ENCODE data around the gene BTNL3.

DNA sequence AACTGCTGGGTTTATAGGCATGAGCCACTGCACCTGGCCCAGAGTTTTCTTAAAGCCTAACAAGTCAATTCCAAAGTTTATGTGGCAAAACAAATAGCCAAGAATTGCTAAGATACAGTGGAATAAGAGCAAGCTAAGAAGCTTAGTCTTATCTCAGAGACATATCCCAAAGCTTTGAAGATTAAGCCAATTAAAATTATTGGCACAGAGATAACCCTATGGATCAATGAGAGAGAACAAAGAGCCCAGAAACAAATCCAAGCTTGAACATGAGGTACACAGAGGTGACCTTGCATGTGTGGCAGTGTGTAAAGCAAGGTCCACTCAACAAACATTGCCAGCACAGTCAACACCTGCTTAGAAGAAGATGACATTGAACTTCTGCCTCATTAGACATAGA is 13.3 kb downstream of the BTNL3 start:
- TF ChIP-seq, protein P1, sequence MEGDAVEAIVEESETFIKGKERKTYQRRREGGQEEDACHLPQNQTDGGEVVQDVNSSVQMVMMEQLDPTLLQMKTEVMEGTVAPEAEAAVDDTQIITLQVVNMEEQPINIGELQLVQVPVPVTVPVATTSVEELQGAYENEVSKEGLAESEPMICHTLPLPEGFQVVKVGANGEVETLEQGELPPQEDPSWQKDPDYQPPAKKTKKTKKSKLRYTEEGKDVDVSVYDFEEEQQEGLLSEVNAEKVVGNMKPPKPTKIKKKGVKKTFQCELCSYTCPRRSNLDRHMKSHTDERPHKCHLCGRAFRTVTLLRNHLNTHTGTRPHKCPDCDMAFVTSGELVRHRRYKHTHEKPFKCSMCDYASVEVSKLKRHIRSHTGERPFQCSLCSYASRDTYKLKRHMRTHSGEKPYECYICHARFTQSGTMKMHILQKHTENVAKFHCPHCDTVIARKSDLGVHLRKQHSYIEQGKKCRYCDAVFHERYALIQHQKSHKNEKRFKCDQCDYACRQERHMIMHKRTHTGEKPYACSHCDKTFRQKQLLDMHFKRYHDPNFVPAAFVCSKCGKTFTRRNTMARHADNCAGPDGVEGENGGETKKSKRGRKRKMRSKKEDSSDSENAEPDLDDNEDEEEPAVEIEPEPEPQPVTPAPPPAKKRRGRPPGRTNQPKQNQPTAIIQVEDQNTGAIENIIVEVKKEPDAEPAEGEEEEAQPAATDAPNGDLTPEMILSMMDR (IDR thresholded peaks at IDR 0.05; ENCODE audit: low read depth, low read length, missing input control), result no peak
- TF ChIP-seq, protein P2, sequence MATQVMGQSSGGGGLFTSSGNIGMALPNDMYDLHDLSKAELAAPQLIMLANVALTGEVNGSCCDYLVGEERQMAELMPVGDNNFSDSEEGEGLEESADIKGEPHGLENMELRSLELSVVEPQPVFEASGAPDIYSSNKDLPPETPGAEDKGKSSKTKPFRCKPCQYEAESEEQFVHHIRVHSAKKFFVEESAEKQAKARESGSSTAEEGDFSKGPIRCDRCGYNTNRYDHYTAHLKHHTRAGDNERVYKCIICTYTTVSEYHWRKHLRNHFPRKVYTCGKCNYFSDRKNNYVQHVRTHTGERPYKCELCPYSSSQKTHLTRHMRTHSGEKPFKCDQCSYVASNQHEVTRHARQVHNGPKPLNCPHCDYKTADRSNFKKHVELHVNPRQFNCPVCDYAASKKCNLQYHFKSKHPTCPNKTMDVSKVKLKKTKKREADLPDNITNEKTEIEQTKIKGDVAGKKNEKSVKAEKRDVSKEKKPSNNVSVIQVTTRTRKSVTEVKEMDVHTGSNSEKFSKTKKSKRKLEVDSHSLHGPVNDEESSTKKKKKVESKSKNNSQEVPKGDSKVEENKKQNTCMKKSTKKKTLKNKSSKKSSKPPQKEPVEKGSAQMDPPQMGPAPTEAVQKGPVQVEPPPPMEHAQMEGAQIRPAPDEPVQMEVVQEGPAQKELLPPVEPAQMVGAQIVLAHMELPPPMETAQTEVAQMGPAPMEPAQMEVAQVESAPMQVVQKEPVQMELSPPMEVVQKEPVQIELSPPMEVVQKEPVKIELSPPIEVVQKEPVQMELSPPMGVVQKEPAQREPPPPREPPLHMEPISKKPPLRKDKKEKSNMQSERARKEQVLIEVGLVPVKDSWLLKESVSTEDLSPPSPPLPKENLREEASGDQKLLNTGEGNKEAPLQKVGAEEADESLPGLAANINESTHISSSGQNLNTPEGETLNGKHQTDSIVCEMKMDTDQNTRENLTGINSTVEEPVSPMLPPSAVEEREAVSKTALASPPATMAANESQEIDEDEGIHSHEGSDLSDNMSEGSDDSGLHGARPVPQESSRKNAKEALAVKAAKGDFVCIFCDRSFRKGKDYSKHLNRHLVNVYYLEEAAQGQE (IDR thresholded peaks at IDR 0.05), result no peak
